ENCODE measurements around the gene RALGAPB. TPM values are rescaled to one million over a fixed set of nuclear protein-coding genes. Genes with fewer than 3 reads are reported as not detected.

The RALGAPB gene
- total RNA-seq, 3 donors from 2014 or later: 32.8 to 73.6 (median 58.0) TPM

GRCh38 chr20:38625896-38626295 is 153.3 kb downstream of the RALGAPB start:
- TF ChIP-seq POLR2AphosphoS5 (IDR thresholded peaks at IDR 0.05) (no peak), POLR2A (IDR thresholded peaks at IDR 0.05) (no peak), CTCF (IDR thresholded peaks at IDR 0.05) (no peak)
- Histone ChIP-seq H3K27ac (no peak overlapping the region), H3K4me3 (no peak overlapping the region), H3K27me3 (no peaks in the 10 kb centered on the region), H3K36me3 (no peaks in the 10 kb centered on the region), H3K9me3 (no peaks in the 10 kb centered on the region), H3K4me1 (no peaks in the 10 kb centered on the region)
- peak in 1 of 2 donors; percentile 40 for DNase-seq (ENCODE audit: low spot score in 2 of 2)
- intact Hi-C loops (cut with DNase I; ENCODE audit: low total_unique reads): no loop called here

GRCh38 chr20:38626921-38627659 is 154.4 kb downstream of the RALGAPB start:
- intact Hi-C loops (cut with DNase I; ENCODE audit: low total_unique reads): no loop called here
- H3K4me1 ChIP-seq: no peaks in the 10 kb centered on the region
- no peak overlapping the region for H3K27ac ChIP-seq
- DNase-seq (ENCODE audit: low spot score in 2 of 2): no peak
- no peaks in the 10 kb centered on the region for H3K9me3 ChIP-seq
- TF ChIP-seq CTCF (IDR thresholded peaks at IDR 0.05) (no peak), POLR2A (IDR thresholded peaks at IDR 0.05) (no peak)
- no peaks in the 10 kb centered on the region for H3K36me3 ChIP-seq
- H3K27me3 ChIP-seq: no peaks in the 10 kb centered on the region
- H3K4me3 ChIP-seq: no peak overlapping the region

Other genes with a start within 250 kb of the RALGAPB start
- 1 to 10 TPM; 2.1 to 5.1 (median 4.3) TPM for gene KIAA1755, start 212.1 kb upstream of the RALGAPB start, total RNA-seq
- under 1 TPM in 1 of 3 donors, not detected in 2; 0.59 TPM for gene BPI, start 168.7 kb upstream of the RALGAPB start, total RNA-seq
- 10 to 100 TPM in 1 of 3 donors, 1 to 10 TPM in 1, under 1 TPM in 1; 0.73 to 15.0 (median 3.9) TPM for gene LBP, start 126.4 kb upstream of the RALGAPB start, total RNA-seq
- 10 to 100 TPM; 14.2 to 25.2 (median 24.6) TPM for gene SNHG17, start 37.5 kb upstream of the RALGAPB start, total RNA-seq
- not detected for gene ADIG, start 108.4 kb downstream of the RALGAPB start, total RNA-seq
- gene ARHGAP40, start 129.0 kb downstream of the RALGAPB start, total RNA-seq: 10 to 100 TPM in 2 of 3 donors, not detected in 1; 33.8 to 35.9 TPM

Measured in breast epithelium (tissue), 4 donors.